Mesothelial cell of epicardium (in vitro differentiated cells): ENCODE results near the gene LDLRAD4. TPM values are rescaled to one million over a fixed set of nuclear protein-coding genes. Genes with fewer than 3 reads are reported as not detected.

ENCODE experiments used
- DNase-seq, 2 experiments: peaks; one replicate each; pipeline ENCODE4 v3.0.0; 2021; ENCODE audit warnings: low spot score in 2 of 2; ENCODE audit not compliant: unreplicated experiment in 2 of 2
- H3K27ac Mint-ChIP-seq: 2 replicates; pipeline ENCODE4 v1.8.0; 2021; ENCODE audit warnings: mixed read lengths
- H3K27me3 Mint-ChIP-seq: 2 replicates; pipeline ENCODE4 v1.8.0; 2021; ENCODE audit warnings: low read depth, mixed read lengths
- H3K36me3 Mint-ChIP-seq: 2 replicates; pipeline ENCODE4 v1.8.0; 2021; ENCODE audit warnings: mixed read lengths
- H3K4me1 Mint-ChIP-seq: 2 replicates; pipeline ENCODE4 v1.8.0; 2021; ENCODE audit warnings: mixed read lengths
- H3K4me3 Mint-ChIP-seq: 2 replicates; pipeline ENCODE4 v1.8.0; 2021; ENCODE audit warnings: mild to moderate bottlenecking, moderate library complexity, mixed read lengths
- H3K9me3 Mint-ChIP-seq: 2 replicates; pipeline ENCODE4 v1.8.0; 2021; ENCODE audit warnings: mixed read lengths
- CTCF ChIP-seq: fragments of 200-600 bp; sonication (generic); IDR thresholded peaks from one replicate; pipeline ENCODE4 v1.5.0; 2021; ENCODE audit warnings: antibody characterized with exemption; ENCODE audit not compliant: unreplicated experiment
- total RNA-seq: library from RNA; stranded (reverse); gene quantifications from 3 replicates; pipeline ENCODE4 v1.2.1, GENCODE V29; 2021

LDLRAD4 gene
- total RNA-seq, 1 donor from 2014 or later: 29.7 TPM

- H3K27ac Mint-ChIP-seq: no peak overlapping the region
- DNase-seq: no peak
- TF ChIP-seq CTCF: no peak
- no peaks in the 10 kb centered on the region for H3K4me1 Mint-ChIP-seq
- H3K27me3 Mint-ChIP-seq: no peaks in the 10 kb centered on the region
- H3K4me3 Mint-ChIP-seq: no peak overlapping the region
- H3K9me3 Mint-ChIP-seq: no peaks in the 10 kb centered on the region
- H3K36me3 Mint-ChIP-seq: no peaks in the 10 kb centered on the region
Measured at GRCh38 chr18:13420969-13421686, 202.6 kb downstream of the LDLRAD4 start.

- Mint-ChIP-seq H3K36me3 (no peaks in the 10 kb centered on the region), H3K9me3 (no peaks in the 10 kb centered on the region), H3K4me3 (no peak overlapping the region), H3K27ac (no peak overlapping the region), H3K27me3 (no peaks in the 10 kb centered on the region), H3K4me1 (no peaks in the 10 kb centered on the region)
- no peak for TF ChIP-seq CTCF
- no peak for DNase-seq
Measured at GRCh38 chr18:13422541-13423147, 204.1 kb downstream of the LDLRAD4 start.

DNA sequence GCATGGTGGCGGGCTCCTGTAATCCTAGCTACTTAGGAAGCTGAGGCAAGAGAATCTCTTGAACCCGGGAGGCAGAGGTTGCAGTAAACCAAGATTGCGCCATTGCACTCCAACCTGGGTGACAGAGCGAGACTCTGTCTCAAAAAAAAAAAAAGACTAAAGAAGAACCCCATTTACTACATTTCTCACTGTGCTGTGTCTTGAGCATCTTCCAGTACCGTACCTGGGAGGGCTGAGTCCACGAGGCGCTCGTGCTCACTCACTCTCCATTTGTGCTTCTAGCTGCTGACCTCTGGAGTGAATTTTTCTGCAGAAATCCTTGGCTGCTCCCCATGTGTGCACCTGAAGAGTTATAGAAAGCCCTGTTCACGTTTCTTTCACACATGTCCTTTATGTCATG lies 204.8 kb downstream of the LDLRAD4 start:
- no peaks in the 10 kb centered on the region for H3K36me3 Mint-ChIP-seq
- H3K27ac Mint-ChIP-seq: no peak overlapping the region
- no peak for DNase-seq
- no peaks in the 10 kb centered on the region for H3K4me1 Mint-ChIP-seq
- no peaks in the 10 kb centered on the region for H3K9me3 Mint-ChIP-seq
- H3K27me3 Mint-ChIP-seq: no peaks in the 10 kb centered on the region
- no peak overlapping the region for H3K4me3 Mint-ChIP-seq
- no peak for TF ChIP-seq CTCF

- H3K36me3 Mint-ChIP-seq: no peaks in the 10 kb centered on the region
- DNase-seq: no peak
- no peaks in the 10 kb centered on the region for H3K9me3 Mint-ChIP-seq
- TF ChIP-seq CTCF: no peak
- no peaks in the 10 kb centered on the region for H3K27me3 Mint-ChIP-seq
- no peaks in the 10 kb centered on the region for H3K4me1 Mint-ChIP-seq
- H3K27ac Mint-ChIP-seq: no peak overlapping the region
- H3K4me3 Mint-ChIP-seq: no peak overlapping the region
Measured at GRCh38 chr18:13424363-13424762, 205.8 kb downstream of the LDLRAD4 start.

DNA sequence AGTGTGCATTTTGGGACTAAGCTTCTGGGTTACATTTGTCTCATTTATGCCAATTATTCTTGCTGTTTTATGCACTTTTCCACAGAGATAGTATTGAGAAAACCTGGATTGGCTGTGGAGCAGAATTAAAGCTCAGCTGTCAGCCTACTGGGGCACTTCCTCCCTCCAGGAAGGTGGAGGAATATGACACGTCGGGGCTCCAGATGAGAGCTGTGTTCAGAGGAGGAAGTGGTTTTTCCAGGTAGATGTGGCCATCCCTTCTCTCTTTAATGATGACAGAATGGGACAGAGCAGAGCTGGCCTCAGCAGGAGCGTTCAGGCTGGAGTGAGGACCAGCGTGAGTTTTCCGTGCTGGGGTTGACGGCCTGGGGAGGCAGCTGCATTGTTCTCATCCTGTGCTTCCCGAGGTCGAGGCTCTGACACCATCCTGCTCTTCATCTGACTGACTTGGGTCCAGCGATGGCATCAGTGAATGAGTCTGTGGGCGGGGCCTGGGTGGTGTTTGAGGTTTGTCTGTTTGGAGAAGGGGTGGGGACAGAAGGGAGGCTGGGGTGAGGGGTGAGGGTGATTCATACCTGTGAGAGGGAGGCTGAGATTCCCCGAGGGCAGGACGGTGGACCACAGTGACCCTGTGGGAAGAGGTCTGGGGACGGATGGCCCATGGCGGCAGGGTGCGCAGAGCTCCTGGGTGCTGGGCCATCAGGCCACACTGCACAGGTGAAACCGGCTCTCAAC lies 207.0 kb downstream of the LDLRAD4 start:
- no peaks in the 10 kb centered on the region for H3K4me1 Mint-ChIP-seq
- H3K36me3 Mint-ChIP-seq: no peaks in the 10 kb centered on the region
- H3K27ac Mint-ChIP-seq: no peak overlapping the region
- TF ChIP-seq CTCF: no peak
- H3K4me3 Mint-ChIP-seq: no peak overlapping the region
- no peaks in the 10 kb centered on the region for H3K9me3 Mint-ChIP-seq
- no peak for DNase-seq
- H3K27me3 Mint-ChIP-seq: no peaks in the 10 kb centered on the region
